Fibroblast of peridontal ligament (primary cell): ENCODE data around the gene TENT5C.

Source experiments
- DNase-seq: peaks from one replicate; pipeline ENCODE4 v3.0.0-alpha.2; 2010; ENCODE audit errors: extremely low read depth

The TENT5C gene

GRCh38 chr1:117573386-117574023 is 32.3 kb upstream of the TENT5C start:
- no peak for DNase-seq

GRCh38 chr1:117574161-117574835 is 31.6 kb upstream of the TENT5C start:
- DNase-seq = no peak

DNA sequence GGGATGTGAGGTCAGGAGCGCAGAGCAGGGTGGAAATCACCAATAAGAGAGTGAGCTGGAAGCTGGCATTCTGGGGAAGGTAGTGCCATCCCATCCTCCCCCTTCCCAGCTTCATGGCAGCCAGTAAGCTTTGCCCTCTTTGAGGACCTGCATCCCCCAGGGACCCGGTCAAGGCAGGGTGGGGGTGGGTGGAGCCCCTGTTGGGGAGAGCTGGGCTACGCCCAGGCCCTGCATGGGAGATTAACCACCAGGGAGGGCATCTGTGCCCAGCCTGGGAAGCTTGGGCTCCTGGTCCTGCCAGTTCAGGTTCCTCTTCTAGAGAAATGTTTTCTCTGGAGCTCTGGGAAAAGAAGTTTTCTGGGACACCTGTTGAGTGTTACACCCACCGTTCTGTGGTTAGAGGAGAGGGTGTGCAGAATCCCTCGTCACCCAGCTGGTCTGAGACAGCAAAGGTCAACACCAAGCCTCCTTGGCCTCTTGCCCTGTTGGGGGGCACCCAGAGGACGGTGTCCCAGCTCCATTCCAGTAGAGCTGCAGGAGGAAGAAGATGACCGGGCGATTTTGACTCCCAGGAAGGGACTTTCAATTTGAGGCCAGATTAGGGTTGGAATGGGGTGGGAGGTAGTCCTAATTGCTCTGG is 30.1 kb upstream of the TENT5C start:
- no peak for DNase-seq

DNA sequence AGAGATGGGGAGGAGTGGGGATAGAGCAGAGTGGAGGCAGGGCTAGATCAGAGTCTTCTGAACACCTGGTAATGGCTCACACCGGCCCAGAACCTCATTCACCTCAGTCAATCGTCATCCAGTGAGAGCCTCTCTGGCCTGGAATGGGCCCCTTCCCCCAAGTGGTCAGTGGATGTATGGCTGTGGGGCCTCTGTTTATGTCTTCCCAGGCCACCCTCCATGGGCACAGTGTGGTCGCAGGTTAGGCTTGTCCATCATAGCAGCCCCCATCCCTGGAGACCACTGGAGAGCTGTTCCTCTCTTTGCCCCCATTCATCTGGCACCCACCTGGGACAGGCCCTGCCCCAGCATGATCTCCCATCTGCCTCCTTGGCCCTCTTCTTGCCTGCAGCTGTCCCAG is 29.6 kb upstream of the TENT5C start:
- DNase-seq = no peak

- no peak for DNase-seq
Observed at GRCh38 chr1:117577191-117577885, 28.5 kb upstream of the TENT5C start.

GRCh38 chr1:117578466-117578865 is 27.4 kb upstream of the TENT5C start:
- no peak for DNase-seq

DNA sequence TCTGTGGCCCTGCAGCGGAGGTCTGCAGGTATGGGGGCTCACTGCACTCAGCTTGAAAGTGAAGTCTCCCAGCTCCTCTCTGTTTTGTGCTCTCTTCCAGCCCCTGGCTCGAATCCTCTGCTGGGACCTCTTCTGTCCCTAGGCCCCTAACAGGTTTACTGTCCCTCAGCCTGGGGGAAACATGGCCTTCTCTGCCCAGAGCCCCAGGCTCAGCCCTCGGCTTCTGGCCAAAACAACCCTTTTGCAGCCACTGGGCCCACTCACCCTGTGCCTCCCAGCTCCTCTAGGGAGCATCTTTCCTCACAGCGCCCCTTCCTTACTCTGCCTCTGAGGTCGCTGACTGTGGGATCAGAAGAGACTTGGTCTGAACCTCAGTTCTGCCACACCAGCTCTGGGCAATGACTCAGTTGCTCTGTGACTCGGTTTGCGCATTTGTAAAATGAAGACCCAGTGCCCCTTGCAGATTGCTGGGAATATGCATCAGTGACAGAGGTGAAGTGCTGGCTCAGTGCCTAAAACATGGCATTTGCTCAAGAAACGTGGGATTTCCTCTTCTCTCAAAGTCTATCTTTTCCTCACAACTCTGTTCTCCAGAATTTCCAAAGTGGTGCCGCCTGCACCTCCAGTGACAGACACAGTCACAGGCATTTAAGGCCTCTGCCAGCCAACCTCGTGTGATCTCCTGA is 26.5 kb upstream of the TENT5C start:
- DNase-seq = no peak

DNA sequence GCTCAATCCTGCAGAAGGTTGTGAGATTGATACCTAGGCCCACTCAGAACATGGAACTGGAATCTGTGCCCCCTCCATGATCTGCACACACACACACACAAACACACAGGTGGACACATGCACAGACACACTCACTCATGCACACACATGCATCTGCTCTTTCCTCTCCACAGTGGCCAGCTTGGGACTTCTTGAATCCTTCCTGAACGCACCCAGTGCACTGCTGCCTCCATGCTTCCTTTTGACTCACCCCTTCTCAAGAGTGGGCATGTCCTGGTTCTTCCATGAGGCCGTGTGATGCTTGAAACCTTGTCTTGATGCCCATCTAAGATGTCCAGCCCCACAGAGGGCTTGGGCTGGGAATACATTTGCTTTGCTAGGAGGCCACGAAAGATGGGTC is 25.4 kb upstream of the TENT5C start:
- no peak for DNase-seq

DNA sequence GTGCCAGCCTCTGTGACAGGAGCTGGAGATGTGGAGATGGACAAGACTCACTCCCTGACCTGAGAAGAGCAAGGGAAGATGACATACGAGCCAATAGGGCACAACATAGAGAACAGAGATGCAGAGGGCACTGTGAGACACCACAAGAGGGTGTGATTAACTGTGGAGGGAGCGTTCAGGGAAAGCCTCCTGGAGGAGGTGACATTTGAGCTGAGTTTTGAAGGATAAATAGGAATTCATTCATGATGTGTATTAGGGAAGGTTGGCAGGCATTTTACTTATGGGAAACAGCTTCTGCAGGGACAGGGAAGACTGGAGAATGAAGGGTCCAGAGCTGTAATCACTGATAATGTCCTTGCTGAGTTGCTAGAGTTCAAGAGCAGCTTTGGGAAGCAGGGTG is 25.0 kb upstream of the TENT5C start:
- DNase-seq = no peak

DNA sequence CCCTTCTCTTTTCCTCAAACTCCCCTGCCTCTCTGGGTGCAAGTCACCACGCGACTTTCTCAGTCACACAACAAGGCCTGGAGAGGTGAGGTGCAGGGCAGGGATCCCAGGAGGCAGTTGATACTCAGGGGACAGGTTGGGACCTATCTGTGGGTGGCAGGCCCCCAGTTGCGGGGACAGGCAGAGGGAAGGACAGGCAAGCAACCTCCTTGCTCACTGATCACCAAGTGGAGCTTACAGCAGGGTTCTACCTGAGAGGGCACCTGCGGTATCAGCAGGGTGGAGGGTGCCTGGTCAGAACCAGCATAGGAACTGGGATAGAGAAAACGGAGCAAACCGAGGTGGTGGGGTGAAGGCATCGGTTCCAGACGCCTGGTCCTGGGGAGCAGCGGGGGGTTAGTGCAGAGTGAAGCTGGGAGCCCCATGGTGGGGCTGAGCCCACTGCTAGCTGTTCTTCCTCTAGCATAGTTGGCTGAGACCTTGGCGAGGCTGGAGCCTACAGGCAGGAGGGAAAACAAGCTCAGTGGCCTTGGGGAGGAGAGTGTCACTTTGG is 24.4 kb upstream of the TENT5C start:
- no peak for DNase-seq

DNA sequence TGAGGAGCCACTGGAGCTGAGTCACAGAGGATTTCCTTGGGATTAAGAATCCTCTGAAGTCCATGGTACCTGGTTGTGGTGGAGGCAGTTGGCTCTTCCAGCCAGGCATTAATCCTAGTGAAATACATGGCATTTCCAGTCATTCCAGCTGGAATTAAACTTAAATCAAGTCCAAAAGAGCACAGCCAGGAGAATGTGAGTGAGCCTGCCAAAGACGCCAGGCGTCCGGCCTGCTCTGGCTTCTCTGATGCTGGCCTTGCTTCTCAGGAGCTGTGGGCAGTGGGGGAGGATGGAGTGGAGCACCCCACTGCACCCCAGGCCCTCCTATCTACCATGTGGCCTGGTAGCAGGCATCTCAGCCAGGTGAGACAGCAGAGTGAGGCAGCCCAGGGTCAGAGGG is 23.4 kb upstream of the TENT5C start:
- DNase-seq = no peak

DNA sequence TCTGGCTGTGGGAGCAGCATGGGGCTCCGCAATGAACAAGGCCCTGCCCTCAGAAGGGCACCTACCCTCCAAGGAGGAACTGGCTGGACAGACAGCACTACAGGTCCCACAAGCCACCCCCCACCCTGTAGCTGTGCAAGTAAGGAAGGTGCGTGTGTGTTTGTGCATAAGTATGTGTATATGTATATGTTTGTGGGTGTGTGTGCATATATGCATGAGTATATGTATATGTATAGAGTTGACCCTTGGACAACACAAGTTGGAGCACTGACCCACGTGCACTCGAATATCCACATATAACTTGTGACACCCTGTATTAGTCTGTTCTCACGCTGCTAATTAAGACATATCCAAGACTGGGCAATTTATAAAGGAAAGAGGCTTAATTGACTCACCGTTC is 22.6 kb upstream of the TENT5C start:
- DNase-seq = no peak

DNA sequence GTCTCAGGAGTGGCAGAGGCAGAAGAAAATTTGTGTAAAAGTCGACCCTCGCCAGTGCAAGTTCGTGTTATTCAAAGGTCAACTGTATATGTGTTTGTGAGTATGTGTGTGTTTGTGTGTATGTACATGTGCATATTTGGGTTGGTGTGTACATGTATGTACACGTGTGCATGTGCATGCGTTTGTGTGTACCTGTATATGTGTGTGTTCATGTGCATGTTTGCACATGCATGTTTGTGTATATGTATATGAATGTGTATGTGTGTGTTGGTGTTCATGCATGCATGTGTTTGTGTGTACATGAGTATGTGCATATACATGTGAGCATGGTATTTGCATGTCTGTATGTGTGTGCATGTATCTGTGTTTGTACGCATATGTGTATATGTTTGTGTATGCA is 21.7 kb upstream of the TENT5C start:
- no peak for DNase-seq

DNA sequence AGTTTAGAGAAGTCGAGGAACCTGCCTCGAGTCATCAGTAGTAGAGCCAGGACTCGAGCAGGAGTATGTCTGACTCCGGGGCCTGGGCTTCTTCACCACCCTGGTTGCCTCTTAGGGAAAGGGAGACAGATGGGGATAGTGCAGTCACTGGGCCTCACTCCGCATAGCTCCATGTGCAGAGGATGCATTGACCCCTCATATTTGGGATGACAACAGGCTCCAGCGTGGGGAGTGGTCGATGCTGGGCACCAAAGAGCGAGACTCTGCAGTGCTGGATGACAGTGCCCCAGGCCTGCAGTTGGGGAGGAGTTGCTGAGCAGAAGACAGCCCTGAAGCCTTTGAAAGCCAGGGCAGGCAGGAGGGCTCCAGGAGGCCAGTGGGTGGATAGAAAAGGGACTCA is 20.8 kb upstream of the TENT5C start:
- DNase-seq = no peak

GRCh38 chr1:117586337-117586736 is 19.5 kb upstream of the TENT5C start:
- DNase-seq = no peak

DNA sequence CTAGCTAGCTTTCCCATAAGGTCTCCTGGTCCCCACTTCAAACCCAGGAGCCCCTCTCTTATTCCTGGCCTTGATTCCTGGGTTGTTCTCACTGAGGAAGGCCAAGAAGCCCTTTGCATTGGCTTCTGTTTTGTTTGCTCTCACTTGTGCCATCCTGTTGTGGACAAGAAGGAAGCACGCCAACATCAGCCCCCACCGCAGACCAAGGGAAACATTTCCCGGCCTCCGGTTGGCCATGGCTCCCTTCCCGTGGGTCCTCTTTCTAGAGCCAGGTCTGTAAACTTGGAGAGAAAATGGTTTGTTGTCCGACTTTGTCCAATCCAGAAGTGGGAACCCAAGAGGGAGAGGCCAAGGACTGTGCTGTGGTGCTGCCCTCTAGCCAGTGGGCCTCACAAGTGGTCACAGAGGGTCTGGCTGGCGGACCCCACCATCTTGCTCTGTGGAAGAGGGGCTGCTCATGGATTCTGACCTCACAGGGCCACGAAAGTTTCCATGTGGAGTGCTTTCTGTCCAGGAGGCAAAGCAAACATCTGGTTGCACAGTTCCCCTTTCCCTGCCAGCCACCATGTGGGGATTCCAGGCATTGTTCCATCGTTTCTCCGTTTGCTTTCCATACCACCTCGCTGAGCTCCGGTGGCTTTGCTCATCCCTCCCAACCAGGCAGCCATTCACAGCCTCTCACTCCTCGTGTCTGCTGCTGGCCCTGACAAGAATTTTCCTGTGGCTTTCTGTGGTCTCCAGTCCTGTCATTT is 18.9 kb upstream of the TENT5C start:
- DNase-seq = peak; percentile 36

GRCh38 chr1:117587499-117588356 is 18.1 kb upstream of the TENT5C start:
- no peak for DNase-seq

DNA sequence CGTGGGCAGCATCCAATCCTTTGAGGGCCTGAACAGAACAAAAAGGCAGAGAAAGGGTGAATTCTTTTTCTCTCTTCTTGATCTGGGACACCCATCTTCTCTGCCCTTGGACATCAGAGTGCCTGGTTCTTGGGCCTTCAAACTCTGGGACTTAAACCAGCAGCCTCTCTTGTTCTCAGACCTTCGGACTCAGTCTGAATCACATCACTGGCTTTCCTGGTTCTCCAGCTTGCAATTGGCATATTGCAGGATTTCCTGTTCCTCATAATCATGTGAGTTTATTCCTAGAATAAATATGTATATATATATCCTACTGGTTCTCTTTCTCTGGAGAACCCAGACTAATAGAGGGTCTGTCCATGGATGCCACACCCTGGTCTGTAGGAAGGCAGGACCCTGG is 16.3 kb upstream of the TENT5C start:
- DNase-seq = no peak

- no peak for DNase-seq
Observed at GRCh38 chr1:117590273-117590925, 15.4 kb upstream of the TENT5C start.

GRCh38 chr1:117591252-117591651 is 14.6 kb upstream of the TENT5C start:
- DNase-seq = no peak
